IMR-90 (cell line): ENCODE data around the gene CDKAL1. TPM values are rescaled to one million over a fixed set of nuclear protein-coding genes. Genes with fewer than 3 reads are reported as not detected.

Source experiments
- ATAC-seq: fragments of 200-7000 bp; cut with Tn5 transposase; 2 replicates; pipeline ENCODE4 v1.9.1; 2020; ENCODE audit warnings: low read depth, mild to moderate bottlenecking, moderate library complexity
- BruUV-seq: library from RNA; stranded (reverse); fragments of 400-500 nt; replicated peaks from 2 replicates; lab custom pipeline; 2021; lab: Mats Ljungman, UMichigan
- CTCF ChIA-PET: fragments of 300-600 bp; formaldehyde crosslinking; extraction: SDS; loops from one replicate; lab custom pipeline; 2021; ENCODE audit warnings: antibody characterized with exemption; lab: Yijun Ruan, JAX
- POLR2A ChIA-PET: fragments of 300-600 bp; sonication (Branson Sonifier 250); formaldehyde crosslinking; loops from one replicate; lab custom pipeline; 2022; ENCODE audit warnings: antibody characterized with exemption; ENCODE audit not compliant: unreplicated experiment; lab: Charles Lee
- DNase-seq: peaks from one replicate; pipeline ENCODE4 v3.0.0; 2013
- H2AFZ ChIP-seq: replicated peaks from 2 replicates; pipeline ENCODE3; 2013; ENCODE audit warnings: low read length, mild to moderate bottlenecking; ENCODE audit not compliant: poor library complexity
- H2AK5ac ChIP-seq: 2 replicates; pipeline ENCODE4 v1.6.1; 2013; ENCODE audit warnings: low read depth, low read length, inconsistent platforms
- H2AK9ac ChIP-seq: replicated peaks from 2 replicates; pipeline ENCODE3; 2013; ENCODE audit warnings: mild to moderate bottlenecking, low read depth, low read length, moderate library complexity; ENCODE audit not compliant: poor library complexity
- H2BK120ac ChIP-seq: 2 replicates; pipeline ENCODE4 v1.6.1; 2013; ENCODE audit warnings: low read depth, low read length, inconsistent platforms
- H2BK15ac ChIP-seq: 3 replicates; pipeline ENCODE4 v1.6.1; 2013; ENCODE audit warnings: low read depth, low read length, inconsistent platforms
- H2BK20ac ChIP-seq: 2 replicates; pipeline ENCODE4 v1.6.1; 2013; ENCODE audit warnings: low read depth, mild to moderate bottlenecking, inconsistent platforms, low read length, moderate library complexity
- H2BK5ac ChIP-seq: 2 replicates; pipeline ENCODE4 v1.6.1; 2013; ENCODE audit warnings: mild to moderate bottlenecking, low read depth, low read length, inconsistent platforms; ENCODE audit not compliant: poor library complexity, severe bottlenecking
- H3K14ac ChIP-seq: replicated peaks from 2 replicates; pipeline ENCODE4 v1.6.1; 2013; ENCODE audit warnings: low read depth, low read length, inconsistent platforms
- H3K18ac ChIP-seq: 2 replicates; pipeline ENCODE4 v1.6.1; 2013; ENCODE audit warnings: low read depth, low read length, control low read depth
- H3K23ac ChIP-seq: 2 replicates; pipeline ENCODE4 v1.6.1; 2013; ENCODE audit warnings: low read depth, low read length, inconsistent platforms
- H3K27ac ChIP-seq: 2 replicates; pipeline ENCODE4 v1.5.1; 2013; ENCODE audit warnings: mild to moderate bottlenecking, control low read depth, low read length; ENCODE audit not compliant: insufficient read depth
- H3K27me3 ChIP-seq: 2 replicates; pipeline ENCODE4 v1.6.1; 2013; ENCODE audit warnings: low read length; ENCODE audit not compliant: control insufficient read depth, insufficient read depth
- H3K36me3 ChIP-seq: 2 replicates; pipeline ENCODE4 v1.6.1; 2013; ENCODE audit warnings: low read length, mixed read lengths; ENCODE audit not compliant: control insufficient read depth, insufficient read depth
- H3K4ac ChIP-seq: 2 replicates; pipeline ENCODE4 v1.6.1; 2013; ENCODE audit warnings: low read depth, low read length, inconsistent platforms
- H3K4me1 ChIP-seq: 2 replicates; pipeline ENCODE4 v1.6.1; 2013; ENCODE audit warnings: low read length, mixed read lengths; ENCODE audit not compliant: control insufficient read depth, insufficient read depth
- H3K4me2 ChIP-seq: 2 replicates; pipeline ENCODE4 v1.6.1; 2013; ENCODE audit warnings: low read depth, mild to moderate bottlenecking, control low read depth, low read length, moderate library complexity
- H3K4me3 ChIP-seq: 2 replicates; pipeline ENCODE4 v1.5.1; 2013; ENCODE audit warnings: low read depth, mild to moderate bottlenecking, control low read depth, low read length, moderate library complexity; ENCODE audit not compliant: insufficient read depth
- H3K56ac ChIP-seq: 2 replicates; pipeline ENCODE4 v1.6.1; 2013; ENCODE audit warnings: low read length, inconsistent platforms; ENCODE audit not compliant: insufficient read depth; ENCODE audit errors: extremely low read depth
- H3K79me1 ChIP-seq, 2 experiments: 2 replicates each; pipeline ENCODE4 v1.6.1; 2013; ENCODE audit warnings: low read length in 2 of 2, inconsistent platforms in 1 of 2, low read depth in 1 of 2
- H3K9ac ChIP-seq: 2 replicates; pipeline ENCODE4 v1.6.1; 2013; ENCODE audit warnings: low read depth, low read length, control low read depth
- H3K9me1 ChIP-seq: 2 replicates; pipeline ENCODE4 v1.6.1; 2013; ENCODE audit warnings: low read length, inconsistent platforms; ENCODE audit not compliant: insufficient read depth
- H3K9me3 ChIP-seq: 2 replicates; pipeline ENCODE4 v1.6.1; 2013; ENCODE audit warnings: low read length; ENCODE audit not compliant: control insufficient read depth, insufficient read depth
- H4K20me1 ChIP-seq: 2 replicates; pipeline ENCODE4 v1.6.1; 2013; ENCODE audit warnings: low read length, inconsistent platforms; ENCODE audit not compliant: insufficient read depth
- H4K5ac ChIP-seq: 2 replicates; pipeline ENCODE4 v1.6.1; 2013; ENCODE audit warnings: mild to moderate bottlenecking, low read depth, low read length, control low read depth
- H4K8ac ChIP-seq, 2 experiments: 2 replicates each; pipeline ENCODE4 v1.6.1; 2013; ENCODE audit warnings: low read depth in 2 of 2, low read length in 2 of 2, control low read depth in 1 of 2, inconsistent platforms in 1 of 2
- H4K91ac ChIP-seq: 2 replicates; pipeline ENCODE4 v1.6.1; 2013; ENCODE audit warnings: low read depth, low read length, inconsistent platforms; ENCODE audit not compliant: insufficient read depth
- BHLHE40 ChIP-seq: fragments of 150-350 bp; IDR thresholded peaks from 2 replicates; pipeline ENCODE4 v1.6.1; 2016; ENCODE audit warnings: mild to moderate bottlenecking, low read depth, low read length
- CEBPB ChIP-seq: IDR thresholded peaks from 2 replicates; pipeline ENCODE4 v1.6.1; 2012; ENCODE audit warnings: low read depth, low read length, improper control_type of control experiment
- CHD1 ChIP-seq: IDR thresholded peaks from 2 replicates; pipeline ENCODE4 v1.6.1; 2012; ENCODE audit warnings: low read depth, low read length, improper control_type of control experiment
- CTCF ChIP-seq: conservative IDR thresholded peaks from 2 replicates; pipeline ENCODE4 v1.5.1; 2012; ENCODE audit warnings: mild to moderate bottlenecking, low read depth, low read length, improper control_type of control experiment
- FOS ChIP-seq: fragments of 150-350 bp; IDR thresholded peaks from 2 replicates; pipeline ENCODE4 v1.6.1; 2016; ENCODE audit warnings: low read depth, low read length
- MAFK ChIP-seq: IDR thresholded peaks from 2 replicates; pipeline ENCODE4 v1.6.1; 2012; ENCODE audit warnings: low read depth, low read length, improper control_type of control experiment
- MAZ ChIP-seq: IDR thresholded peaks from 2 replicates; pipeline ENCODE4 v1.6.1; 2012; ENCODE audit warnings: low read depth, mild to moderate bottlenecking, low read length, improper control_type of control experiment, moderate library complexity, borderline replicate concordance
- MXI1 ChIP-seq: IDR thresholded peaks from 2 replicates; pipeline ENCODE4 v1.6.1; 2012; ENCODE audit warnings: low read depth, mild to moderate bottlenecking, low read length, moderate library complexity, borderline replicate concordance
- NFE2L2 ChIP-seq: fragments of 150-350 bp; IDR thresholded peaks from 2 replicates; pipeline ENCODE4 v1.6.1; 2016; ENCODE audit warnings: low read depth, mild to moderate bottlenecking, low read length
- POLR2A ChIP-seq: IDR thresholded peaks from 2 replicates; pipeline ENCODE4 v1.6.1; 2012; ENCODE audit warnings: mild to moderate bottlenecking, low read depth, low read length
- RAD21 ChIP-seq: IDR thresholded peaks from 2 replicates; pipeline ENCODE4 v1.6.1; 2012; ENCODE audit warnings: low read length, improper control_type of control experiment
- RCOR1 ChIP-seq: IDR thresholded peaks from 2 replicates; pipeline ENCODE4 v1.6.1; 2012; ENCODE audit warnings: mild to moderate bottlenecking, low read length, improper control_type of control experiment; ENCODE audit not compliant: insufficient replicate concordance
- RFX5 ChIP-seq: IDR thresholded peaks from 2 replicates; pipeline ENCODE4 v1.8.0; 2012; ENCODE audit warnings: low read depth, mild to moderate bottlenecking, low read length, moderate library complexity
- SMC3 ChIP-seq: fragments of 150-350 bp; IDR thresholded peaks from 2 replicates; pipeline ENCODE4 v1.6.1; 2016; ENCODE audit warnings: low read depth, mild to moderate bottlenecking, antibody characterized with exemption, low read length, moderate library complexity
- USF2 ChIP-seq: fragments of 150-350 bp; IDR thresholded peaks from 2 replicates; pipeline ENCODE4 v1.6.1; 2017; ENCODE audit warnings: mild to moderate bottlenecking, antibody characterized with exemption, low read length, low read depth
- WGBS, 2 experiments: methylation state at CpG; one replicate each; pipeline versions ENCODE4 v1.1.5 to v1.1.7; 2013; ENCODE audit warnings: missing lambda C conversion rate in 2 of 2; ENCODE audit not compliant: insufficient read length in 1 of 2; ENCODE audit errors: extremely low coverage in 2 of 2; 5-methylcytosine and 5-hydroxymethylcytosine counted together
- dilution Hi-C: fragments of 300-500 bp; cut with HindIII; formaldehyde crosslinking; loops from one replicate; pipeline ENCODE4 v1.14.3; 2018; ENCODE audit warnings: low sequenced_read_pairs; ENCODE audit not compliant: unreplicated experiment
- in situ Hi-C: fragments of 300-500 bp; cut with MboI; formaldehyde crosslinking; loops from 3 replicates; pipeline ENCODE4 v1.14.3; 2019; ENCODE audit warnings: low sequenced_read_pairs, inconsistent platforms, mixed read lengths
- intact Hi-C: fragments of 100-400 bp; cut with micrococcal nuclease; formaldehyde crosslinking; loops from 2 replicates; pipeline ENCODE4 v1.10.0; 2022
- polyA plus RNA-seq, 3 experiments: library from polyadenylated mRNA; depleted of rRNA; stranded (reverse); fragments of >200 nt; gene quantifications; 2 replicates each; pipeline ENCODE4 v1.2.3, GENCODE V29; 2012; ENCODE audit warnings: low replicate concordance in 1 of 3
- total RNA-seq: library from RNA; depleted of rRNA; stranded (reverse); fragments of >200 nt; gene quantifications from 2 replicates; pipeline ENCODE4 v1.2.3, GENCODE V29; 2012

The CDKAL1 gene
- total and polyA plus RNA-seq, 2 of the 4 experiments (the other 2 are of a cell fraction): 3.7 to 13.1 TPM

- ChIA-PET POLR2A (no interaction called here), CTCF (interaction anchor here (0.6 kb wide), 2 partner anchors 57 to 708 kb away, joined by 3 to 4 read pairs; no protein-coding TSS in a partner anchor)
- no TSS peak for BruUV-seq
Measured at GRCh38 chr6:21258665-21259064, 724.4 kb downstream of the CDKAL1 start.

More at GRCh38 chr6:21258665-21259064, 724.4 kb downstream of the CDKAL1 start:
- no peak overlapping the region for H4K91ac ChIP-seq
- H3K4ac ChIP-seq: no peak overlapping the region
- no peak overlapping the region for H2AFZ ChIP-seq
- no peak overlapping the region for H2AK9ac ChIP-seq
- no peak overlapping the region for H3K27ac ChIP-seq
- H3K14ac ChIP-seq: no peak overlapping the region
- H3K4me2 ChIP-seq: no peak overlapping the region
- H3K18ac ChIP-seq: no peak overlapping the region
- H3K79me1 ChIP-seq: no peaks in the 10 kb centered on the region
- 100% methylated on average over 1 of the region's 5 CpGs; no CpG with 5 or more reads in 1 of the 2 experiments for WGBS, 2 experiments
- H3K23ac ChIP-seq: no peak overlapping the region
- ATAC-seq (no peak), DNase-seq (no peak)
- no peak overlapping the region for H3K56ac ChIP-seq
- no peak overlapping the region for H2BK20ac ChIP-seq
- H3K27me3 ChIP-seq: peaks cover 3% of the 10 kb centered on the region; the same call in 1 of the 2 replicates
- H3K9me1 ChIP-seq: no peaks in the 10 kb centered on the region
- intact Hi-C loops (no loop called here), in situ Hi-C loops (no loop called here), dilution Hi-C loops (no loop called here)
- no peak overlapping the region for H2BK120ac ChIP-seq
- no peak overlapping the region for H2BK15ac ChIP-seq
- H2BK5ac ChIP-seq: no peak overlapping the region
- TF ChIP-seq FOS: no peak
- TF ChIP-seq MAZ: no peak
- no peak for TF ChIP-seq SMC3
- no peak for TF ChIP-seq CEBPB
- no peak for TF ChIP-seq BHLHE40
- no peak for TF ChIP-seq RAD21
- no peak for TF ChIP-seq RCOR1
- no peak for TF ChIP-seq MAFK
- no peak for TF ChIP-seq POLR2A
- no peak for TF ChIP-seq CHD1
- TF ChIP-seq CTCF: no peak
- TF ChIP-seq NFE2L2: no peak
- no peak for TF ChIP-seq MXI1
- TF ChIP-seq USF2: no peak
- no peak for TF ChIP-seq RFX5
- peaks cover under 1% of the 10 kb centered on the region; the same call in 1 of the 2 replicates for H3K9me3 ChIP-seq
- no peak overlapping the region for H4K8ac ChIP-seq
- no peak overlapping the region for H2AK5ac ChIP-seq
- no peak overlapping the region for H3K9ac ChIP-seq
- H4K5ac ChIP-seq: no peak overlapping the region
- no peaks in the 10 kb centered on the region for H3K36me3 ChIP-seq
- no peaks in the 10 kb centered on the region for H3K4me1 ChIP-seq
- H4K20me1 ChIP-seq: no peaks in the 10 kb centered on the region
- no peak overlapping the region for H3K4me3 ChIP-seq
